Retinal pigment epithelial cell (primary cell): ENCODE results near the gene CNTN5.

ENCODE experiments used
- DNase-seq: peaks from one replicate; pipeline ENCODE4 v3.0.0-alpha.2; 2010; ENCODE audit warnings: low read depth
- H3K4me3 ChIP-seq: 2 replicates; pipeline ENCODE4 v1.5.1; 2011; ENCODE audit warnings: mild to moderate bottlenecking, low read length, control low read depth, moderate library complexity
- CTCF ChIP-seq: conservative IDR thresholded peaks from 2 replicates; pipeline ENCODE4 v1.5.1; 2011; ENCODE audit warnings: low read depth, low read length, control low read depth, inconsistent platforms

The CNTN5 gene

GRCh38 chr11:100068116-100068515, 1047.4 kb downstream of the CNTN5 start:
- no peak for TF ChIP-seq CTCF
- DNase-seq = no peak
- no peak overlapping the region for H3K4me3 ChIP-seq

- H3K4me3 ChIP-seq = no peak overlapping the region
- DNase-seq = peak; percentile 26
- TF ChIP-seq CTCF = no peak
Observed at GRCh38 chr11:100072131-100072530, 1051.4 kb downstream of the CNTN5 start.

GRCh38 chr11:100080381-100080780, 1059.6 kb downstream of the CNTN5 start:
- no peak overlapping the region for H3K4me3 ChIP-seq
- TF ChIP-seq CTCF = no peak
- DNase-seq = no peak

GRCh38 chr11:100080821-100081220, 1060.1 kb downstream of the CNTN5 start:
- H3K4me3 ChIP-seq = no peak overlapping the region
- TF ChIP-seq CTCF = no peak
- DNase-seq = no peak

GRCh38 chr11:100093698-100094097, 1072.9 kb downstream of the CNTN5 start:
- TF ChIP-seq CTCF = no peak
- no peak overlapping the region for H3K4me3 ChIP-seq
- DNase-seq = no peak

- TF ChIP-seq CTCF = no peak
Observed at GRCh38 chr11:100094121-100094865, 1073.5 kb downstream of the CNTN5 start.

DNA sequence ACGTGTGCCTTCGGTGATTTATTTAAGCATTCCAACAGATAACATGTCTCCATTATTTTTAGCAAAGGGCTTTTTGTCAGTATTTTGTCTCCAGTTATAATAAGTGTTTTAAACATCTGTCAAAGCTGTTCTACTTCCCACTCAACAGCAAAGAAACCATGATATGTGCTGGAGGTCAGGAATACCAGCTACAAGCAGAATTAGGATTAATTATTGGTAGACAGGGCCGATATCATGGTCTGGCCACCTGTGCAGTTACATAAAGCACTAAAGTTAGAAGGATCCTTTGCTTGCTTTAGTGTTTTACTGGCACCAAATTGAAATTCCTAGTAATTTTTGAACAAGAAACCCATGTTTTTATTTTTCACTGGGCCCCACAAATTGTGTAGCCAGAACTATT, 1075.1 kb downstream of the CNTN5 start:
- no peak for TF ChIP-seq CTCF
- DNase-seq = no peak
- H3K4me3 ChIP-seq = no peak overlapping the region

More at GRCh38 chr11:100094121-100094865, 1073.5 kb downstream of the CNTN5 start:
- no peak overlapping the region for H3K4me3 ChIP-seq
- DNase-seq = no peak
